ENCODE data around the gene MFAP2. TPM values are rescaled to one million over a fixed set of nuclear protein-coding genes. Genes with fewer than 3 reads are reported as not detected.

The MFAP2 gene
- total and polyA plus RNA-seq, 11 donors, result 1.2 to 13.0 (median 2.3) TPM

DNA sequence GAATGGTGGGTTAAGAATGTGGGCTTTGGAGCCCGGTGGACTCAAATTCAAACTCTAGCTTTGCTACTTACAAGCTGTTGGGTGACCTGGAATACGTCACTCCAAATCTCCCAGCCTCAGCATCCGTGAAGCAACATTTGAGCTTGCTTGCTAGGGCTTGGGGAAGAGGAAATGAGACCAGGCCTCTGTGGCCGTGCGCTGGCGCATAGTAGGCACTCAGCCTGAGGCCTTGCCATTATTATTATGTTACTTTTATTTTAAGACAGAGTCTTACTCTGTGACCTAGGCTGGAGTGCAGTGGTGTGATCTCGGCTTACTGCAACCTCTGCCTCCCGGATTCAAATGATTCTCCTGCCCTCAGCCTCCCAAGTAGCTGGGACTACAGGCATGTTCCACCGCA, 12.3 kb upstream of the MFAP2 start:
- no peak for DNase-seq
- TF ChIP-seq, protein P1, sequence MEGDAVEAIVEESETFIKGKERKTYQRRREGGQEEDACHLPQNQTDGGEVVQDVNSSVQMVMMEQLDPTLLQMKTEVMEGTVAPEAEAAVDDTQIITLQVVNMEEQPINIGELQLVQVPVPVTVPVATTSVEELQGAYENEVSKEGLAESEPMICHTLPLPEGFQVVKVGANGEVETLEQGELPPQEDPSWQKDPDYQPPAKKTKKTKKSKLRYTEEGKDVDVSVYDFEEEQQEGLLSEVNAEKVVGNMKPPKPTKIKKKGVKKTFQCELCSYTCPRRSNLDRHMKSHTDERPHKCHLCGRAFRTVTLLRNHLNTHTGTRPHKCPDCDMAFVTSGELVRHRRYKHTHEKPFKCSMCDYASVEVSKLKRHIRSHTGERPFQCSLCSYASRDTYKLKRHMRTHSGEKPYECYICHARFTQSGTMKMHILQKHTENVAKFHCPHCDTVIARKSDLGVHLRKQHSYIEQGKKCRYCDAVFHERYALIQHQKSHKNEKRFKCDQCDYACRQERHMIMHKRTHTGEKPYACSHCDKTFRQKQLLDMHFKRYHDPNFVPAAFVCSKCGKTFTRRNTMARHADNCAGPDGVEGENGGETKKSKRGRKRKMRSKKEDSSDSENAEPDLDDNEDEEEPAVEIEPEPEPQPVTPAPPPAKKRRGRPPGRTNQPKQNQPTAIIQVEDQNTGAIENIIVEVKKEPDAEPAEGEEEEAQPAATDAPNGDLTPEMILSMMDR (IDR thresholded peaks at IDR 0.05), result no peak
- no peak for TF ChIP-seq POLR2A (IDR thresholded peaks at IDR 0.05)
- Histone ChIP-seq H3K36me3 (peaks cover 0 to 89% (median 45%) of the 10 kb centered on the region in 9 donors), H3K4me3 (no peak overlapping the region), H3K27ac (no peak overlapping the region), H3K9me3 (no peaks in the 10 kb centered on the region), H3K4me1 (no peaks in the 10 kb centered on the region), H3K27me3 (no peaks in the 10 kb centered on the region)
- ATAC-seq, result no peak
- intact Hi-C loops (cut with DNase I), result no loop called here
- WGBS, 4 donors, result 91 to 95% (median 93%) methylated on average over 9 of the region's 9 CpGs

DNA sequence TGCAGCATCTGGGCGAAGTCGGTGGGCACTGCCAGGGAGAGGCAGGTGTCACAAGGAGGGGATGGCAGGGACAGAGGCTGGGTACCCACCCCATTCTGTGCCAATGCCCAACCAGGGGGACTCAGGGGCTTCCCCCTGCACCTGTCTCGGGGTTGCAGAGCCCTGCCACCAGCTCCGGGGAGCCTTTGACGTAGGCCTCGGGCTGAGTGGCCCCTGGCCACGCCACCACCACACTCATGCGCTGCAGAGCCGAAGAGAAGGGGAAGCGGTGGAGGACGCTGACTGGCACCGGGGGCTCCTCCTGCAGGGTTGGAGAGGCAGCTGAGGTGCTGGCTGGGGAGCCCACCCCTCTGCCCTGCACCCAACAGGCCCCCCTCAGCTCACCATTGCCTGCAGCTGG, 11.7 kb upstream of the MFAP2 start:
- Histone ChIP-seq H3K36me3 (peaks cover 0 to 90% (median 48%) of the 10 kb centered on the region in 9 donors), H3K4me3 (no peak overlapping the region), H3K27me3 (no peaks in the 10 kb centered on the region), H3K27ac (no peak overlapping the region), H3K4me1 (no peaks in the 10 kb centered on the region), H3K9me3 (no peaks in the 10 kb centered on the region)
- ATAC-seq (no peak), DNase-seq (no peak)
- intact Hi-C loops (cut with DNase I), result no loop called here
- WGBS, 4 donors, result 86 to 97% (median 96%) methylated on average over 5 to 12 of the region's 12 CpGs
- TF ChIP-seq, protein P1 (IDR thresholded peaks at IDR 0.05), result no peak
- no peak for TF ChIP-seq POLR2A (IDR thresholded peaks at IDR 0.05)

DNA sequence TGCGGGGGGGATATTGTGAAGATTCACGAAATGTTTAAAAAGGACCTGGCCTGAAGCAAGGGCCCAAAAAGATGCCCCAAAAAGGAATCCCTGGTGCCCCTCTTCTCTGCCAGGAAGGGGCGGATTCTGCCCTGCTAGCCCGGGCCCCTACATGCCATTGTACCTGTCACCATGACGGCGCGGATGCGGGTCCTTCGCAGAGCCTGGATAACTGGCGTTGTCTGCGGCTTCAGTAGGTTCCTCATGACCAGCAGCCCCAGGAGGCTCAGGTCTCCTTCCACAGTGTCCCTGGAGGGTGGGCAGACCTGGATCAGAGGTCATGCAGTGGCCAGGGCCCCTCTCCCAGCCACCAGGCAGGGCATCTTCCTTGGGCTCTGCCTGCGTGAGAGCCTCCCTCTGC, 11.2 kb upstream of the MFAP2 start:
- Histone ChIP-seq H3K27me3 (no peaks in the 10 kb centered on the region), H3K36me3 (peaks cover 0 to 90% (median 45%) of the 10 kb centered on the region in 9 donors), H3K27ac (no peak overlapping the region), H3K9me3 (no peaks in the 10 kb centered on the region), H3K4me3 (no peak overlapping the region), H3K4me1 (no peaks in the 10 kb centered on the region)
- DNase-seq, result no peak
- WGBS, 4 donors, result 95 to 98% (median 96%) methylated on average over 9 to 12 of the region's 12 CpGs
- TF ChIP-seq, protein P1 (IDR thresholded peaks at IDR 0.05), result no peak
- TF ChIP-seq POLR2A (IDR thresholded peaks at IDR 0.05), result no peak
- ATAC-seq, result no peak
- intact Hi-C loops (cut with DNase I), result no loop called here

DNA sequence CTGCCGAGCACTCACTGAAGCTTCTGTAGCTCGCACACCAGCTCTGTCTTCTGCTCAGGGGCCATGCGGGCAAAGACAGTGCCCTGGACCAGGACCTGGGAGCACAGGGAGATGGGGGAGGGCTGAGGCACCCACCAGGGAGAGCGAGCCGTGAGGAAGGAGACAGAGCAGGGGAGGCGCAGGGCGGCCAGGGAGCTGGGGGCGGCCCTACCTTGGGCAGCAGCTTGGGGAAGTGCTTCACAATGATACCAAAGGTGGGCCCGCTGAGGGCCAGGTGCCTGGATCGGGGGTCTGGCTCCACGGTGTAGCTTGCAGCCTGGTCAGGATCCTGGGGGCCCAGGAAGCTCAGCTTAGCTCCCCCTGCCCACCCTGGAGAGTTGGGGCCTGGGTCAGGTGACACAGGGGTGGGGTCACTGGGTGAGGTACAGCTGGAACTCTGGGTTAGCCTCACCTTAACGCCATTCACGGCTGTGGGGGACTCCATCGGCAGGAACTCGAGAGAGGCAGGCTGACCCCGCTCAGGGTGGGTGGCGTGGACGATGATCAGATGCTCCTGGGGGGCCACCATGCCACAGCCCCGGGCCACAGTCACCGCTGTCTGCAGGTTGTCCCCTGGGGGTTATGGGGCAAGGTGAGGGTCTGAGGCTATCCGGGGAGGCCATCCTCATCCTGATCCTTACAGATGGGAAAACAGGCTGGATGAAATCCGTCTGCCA, 9.4 kb upstream of the MFAP2 start:
- Histone ChIP-seq H3K4me3 (no peak overlapping the region), H3K27ac (no peak overlapping the region), H3K27me3 (no peaks in the 10 kb centered on the region), H3K4me1 (peaks cover 0 to under 1% (median 0%) of the 10 kb centered on the region in 12 donors), H3K9me3 (no peaks in the 10 kb centered on the region), H3K36me3 (peaks cover 0 to 81% (median 44%) of the 10 kb centered on the region in 9 donors)
- TF ChIP-seq POLR2A (IDR thresholded peaks at IDR 0.05), result no peak
- TF ChIP-seq, protein P1 (IDR thresholded peaks at IDR 0.05), result no peak
- 95 to 97% (median 96%) methylated on average over 13 to 22 of the region's 22 CpGs for WGBS, 4 donors
- intact Hi-C loops (cut with DNase I), result no loop called here
- DNase-seq, result no peak
- no peak for ATAC-seq

Measured in heart left ventricle (tissue), 16 donors.